ENCODE data around the gene HS6ST1.

The HS6ST1 gene

GRCh38 chr2:128348701-128349100, 30.0 kb upstream of the HS6ST1 start:
- TF ChIP-seq CTCF (IDR thresholded peaks at IDR 0.05; ENCODE audit: control extremely low read depth, extremely low read depth, low read depth, missing control alignments): no peak

GRCh38 chr2:128347701-128348539, 29.3 kb upstream of the HS6ST1 start:
- TF ChIP-seq CTCF (IDR thresholded peaks at IDR 0.05; ENCODE audit: control extremely low read depth, extremely low read depth, low read depth, missing control alignments): no peak
- peak; percentile 12 for DNase-seq (ENCODE audit: extremely low spot score)
- CTCF ChIA-PET: no interaction called here
- POLR2A ChIA-PET: no interaction called here

More at GRCh38 chr2:128348701-128349100, 30.0 kb upstream of the HS6ST1 start:
- no peak for DNase-seq (ENCODE audit: extremely low spot score)
- CTCF ChIA-PET: no interaction called here
- POLR2A ChIA-PET: no interaction called here

- POLR2A ChIA-PET: no interaction called here
- no peak for DNase-seq (ENCODE audit: extremely low spot score)
- CTCF ChIA-PET: no interaction called here
- no peak for TF ChIP-seq CTCF (IDR thresholded peaks at IDR 0.05; ENCODE audit: control extremely low read depth, extremely low read depth, low read depth, missing control alignments)
Measured at GRCh38 chr2:128347171-128347558, 28.5 kb upstream of the HS6ST1 start.

GRCh38 chr2:128346291-128347170, 27.9 kb upstream of the HS6ST1 start:
- no peak for TF ChIP-seq CTCF (IDR thresholded peaks at IDR 0.05; ENCODE audit: control extremely low read depth, extremely low read depth, low read depth, missing control alignments)
- ChIA-PET POLR2A (no interaction called here), CTCF (no interaction called here)
- no peak for DNase-seq (ENCODE audit: extremely low spot score)

GRCh38 chr2:128345436-128346165, 26.9 kb upstream of the HS6ST1 start:
- POLR2A ChIA-PET: no interaction called here
- DNase-seq (ENCODE audit: extremely low spot score): no peak
- no peak for TF ChIP-seq CTCF (IDR thresholded peaks at IDR 0.05; ENCODE audit: control extremely low read depth, extremely low read depth, low read depth, missing control alignments)
- CTCF ChIA-PET: no interaction called here

- DNase-seq (ENCODE audit: extremely low spot score): no peak
- ChIA-PET CTCF (no interaction called here), POLR2A (no interaction called here)
- TF ChIP-seq CTCF (IDR thresholded peaks at IDR 0.05; ENCODE audit: control extremely low read depth, extremely low read depth, low read depth, missing control alignments): no peak
Measured at GRCh38 chr2:128344101-128344500, 25.4 kb upstream of the HS6ST1 start.
